Omental fat pad (tissue), 4 donors: ENCODE results near the gene FAM114A2. TPM values are rescaled to one million over a fixed set of nuclear protein-coding genes. Genes with fewer than 3 reads are reported as not detected.

Experiments
- ATAC-seq: fragments of 150-250 bp; one replicate; pipeline ENCODE4 v1.9.1; 2016; ENCODE audit warnings: mild to moderate bottlenecking, moderate library complexity; ENCODE audit not compliant: low FRiP score
- DNase-seq: peaks from one replicate; pipeline ENCODE4 v3.0.0-alpha.2; 2019; ENCODE audit warnings: low spot score
- total RNA-seq, 4 donors: library from RNA; depleted of rRNA; stranded (reverse); fragments of >200 nt; gene quantifications; one replicate each; pipeline ENCODE4 v1.1.0, GENCODE V29; 2016
- TF ChIP-seq, protein P1 (sequence below), 3 donors: fragments of 450-650 bp; IDR thresholded peaks; one replicate each; pipeline ENCODE4 v1.5.1; 2016 to 2017; ENCODE audit warnings: antibody characterized with exemption in 3 of 3, mild to moderate bottlenecking in 3 of 3, moderate library complexity in 2 of 3

Gene FAM114A2
- total RNA-seq, 4 donors from 2014 or later = 13.2 to 21.1 (median 17.8) TPM

DNA sequence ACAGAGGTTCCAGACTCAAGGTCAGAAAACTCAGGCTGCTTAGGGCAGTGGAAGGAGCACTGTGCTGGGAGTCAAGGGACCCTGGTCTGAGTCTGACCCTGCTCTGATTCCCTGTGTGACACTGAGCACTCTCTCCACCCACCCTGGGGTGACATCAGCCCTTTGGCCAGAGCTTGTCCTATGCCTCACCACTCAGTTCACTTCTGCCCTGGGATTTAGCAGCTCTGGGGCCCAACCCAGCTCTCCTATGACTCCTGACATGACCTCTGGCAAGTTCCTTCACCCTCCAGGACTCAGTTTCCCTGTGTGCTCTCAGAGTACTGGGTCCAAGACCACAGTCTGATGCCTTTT, 63.9 kb downstream of the FAM114A2 start:
- no peak for ATAC-seq
- DNase-seq = no peak
- TF ChIP-seq, protein P1, sequence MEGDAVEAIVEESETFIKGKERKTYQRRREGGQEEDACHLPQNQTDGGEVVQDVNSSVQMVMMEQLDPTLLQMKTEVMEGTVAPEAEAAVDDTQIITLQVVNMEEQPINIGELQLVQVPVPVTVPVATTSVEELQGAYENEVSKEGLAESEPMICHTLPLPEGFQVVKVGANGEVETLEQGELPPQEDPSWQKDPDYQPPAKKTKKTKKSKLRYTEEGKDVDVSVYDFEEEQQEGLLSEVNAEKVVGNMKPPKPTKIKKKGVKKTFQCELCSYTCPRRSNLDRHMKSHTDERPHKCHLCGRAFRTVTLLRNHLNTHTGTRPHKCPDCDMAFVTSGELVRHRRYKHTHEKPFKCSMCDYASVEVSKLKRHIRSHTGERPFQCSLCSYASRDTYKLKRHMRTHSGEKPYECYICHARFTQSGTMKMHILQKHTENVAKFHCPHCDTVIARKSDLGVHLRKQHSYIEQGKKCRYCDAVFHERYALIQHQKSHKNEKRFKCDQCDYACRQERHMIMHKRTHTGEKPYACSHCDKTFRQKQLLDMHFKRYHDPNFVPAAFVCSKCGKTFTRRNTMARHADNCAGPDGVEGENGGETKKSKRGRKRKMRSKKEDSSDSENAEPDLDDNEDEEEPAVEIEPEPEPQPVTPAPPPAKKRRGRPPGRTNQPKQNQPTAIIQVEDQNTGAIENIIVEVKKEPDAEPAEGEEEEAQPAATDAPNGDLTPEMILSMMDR (IDR thresholded peaks at IDR 0.05) = no peak

DNA sequence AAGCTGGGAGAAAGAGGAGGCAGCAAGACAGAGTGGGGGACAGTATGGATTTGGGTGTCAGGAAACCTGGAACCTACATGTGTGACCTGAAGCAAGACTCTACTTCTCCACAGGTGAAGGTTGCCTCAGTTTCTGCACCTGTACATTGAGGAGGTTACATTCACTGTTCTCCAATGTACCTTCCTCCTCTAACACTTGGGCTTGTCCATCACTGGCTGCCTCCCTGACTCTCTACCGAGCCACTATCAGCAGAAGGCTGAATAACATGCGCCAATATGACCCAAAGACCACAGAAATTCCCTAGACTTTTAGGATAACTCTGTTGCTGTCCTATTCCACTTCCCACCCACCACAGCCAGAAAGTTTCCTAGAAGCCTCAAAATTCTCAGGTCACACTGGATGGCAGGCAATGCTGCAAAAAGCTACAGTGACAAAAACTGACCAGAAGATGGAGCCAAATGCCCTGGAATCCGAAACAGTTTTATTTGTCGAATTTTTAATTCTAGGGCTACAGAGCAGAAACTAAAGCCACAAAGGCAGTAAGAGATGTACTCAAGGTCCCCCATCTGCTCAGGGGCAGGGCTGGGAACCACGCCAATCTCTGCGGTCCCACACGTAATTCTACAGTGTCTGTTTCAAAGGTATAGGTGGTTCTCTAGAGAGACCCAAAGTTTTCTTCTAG, 64.4 kb downstream of the FAM114A2 start:
- no peak for DNase-seq
- TF ChIP-seq, protein P1 (IDR thresholded peaks at IDR 0.05) = peak in 1 of 3 donors; percentile 32
- ATAC-seq = no peak

DNA sequence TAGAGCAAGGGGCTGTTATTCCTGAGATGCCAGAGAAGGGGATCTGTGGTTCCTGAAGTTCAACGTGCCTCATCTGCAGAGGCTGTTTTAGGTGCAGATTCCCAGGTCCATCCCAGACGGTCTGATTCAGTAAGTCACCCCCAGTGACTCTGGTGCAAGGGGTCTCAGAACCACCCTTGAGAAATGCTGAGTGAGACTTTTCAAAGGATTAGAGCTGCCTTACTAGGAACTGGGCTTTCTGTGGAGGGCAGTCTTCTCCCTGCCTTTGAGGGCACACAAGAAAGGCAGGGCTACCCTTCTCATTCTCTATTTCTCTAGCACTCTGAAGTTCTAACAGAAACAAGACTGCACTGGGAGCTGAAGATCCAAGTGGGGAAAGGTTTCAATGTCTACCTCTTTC, 66.5 kb downstream of the FAM114A2 start:
- TF ChIP-seq, protein P1 (IDR thresholded peaks at IDR 0.05) = no peak
- DNase-seq (no peak), ATAC-seq (no peak)

DNA sequence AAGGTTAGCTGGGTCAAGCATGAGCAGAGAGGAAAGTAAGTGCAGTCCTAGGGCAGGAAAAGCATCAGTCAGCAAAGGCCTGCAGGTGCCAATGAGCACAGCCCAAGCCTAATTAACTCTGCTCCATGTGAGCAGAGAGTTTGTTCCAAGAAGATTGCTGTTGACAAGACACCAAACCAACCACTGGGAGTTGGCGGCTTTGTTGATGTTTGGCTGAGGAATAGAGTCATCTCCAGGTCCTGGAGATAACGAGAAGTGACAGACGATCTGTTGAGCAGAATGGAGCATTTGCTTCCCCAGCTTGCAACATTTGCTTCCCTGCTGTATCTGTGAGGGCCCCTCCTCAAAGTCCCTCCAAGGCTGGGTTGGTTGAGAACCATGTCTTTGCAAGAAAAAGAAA, 68.2 kb downstream of the FAM114A2 start:
- DNase-seq = no peak
- TF ChIP-seq, protein P1 (IDR thresholded peaks at IDR 0.05) = no peak
- ATAC-seq = no peak

DNA sequence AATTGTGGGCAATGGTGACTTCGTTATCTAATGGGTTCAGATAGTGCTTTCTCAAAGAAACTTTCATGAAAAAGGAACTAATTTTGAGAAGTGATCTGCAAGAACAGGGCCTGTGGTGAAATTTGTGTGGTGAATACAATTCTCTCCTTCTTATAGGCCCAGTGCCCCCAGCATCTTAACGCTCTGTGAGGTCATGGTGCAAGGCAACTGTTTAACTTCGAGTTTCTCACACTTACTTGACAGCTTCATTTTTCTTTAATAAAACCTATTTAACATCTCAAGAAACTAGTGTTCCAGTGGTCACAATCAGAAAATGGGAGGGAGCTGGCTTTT, 69.2 kb downstream of the FAM114A2 start:
- ATAC-seq = no peak
- TF ChIP-seq, protein P1 (IDR thresholded peaks at IDR 0.05) = no peak
- DNase-seq = no peak

DNA sequence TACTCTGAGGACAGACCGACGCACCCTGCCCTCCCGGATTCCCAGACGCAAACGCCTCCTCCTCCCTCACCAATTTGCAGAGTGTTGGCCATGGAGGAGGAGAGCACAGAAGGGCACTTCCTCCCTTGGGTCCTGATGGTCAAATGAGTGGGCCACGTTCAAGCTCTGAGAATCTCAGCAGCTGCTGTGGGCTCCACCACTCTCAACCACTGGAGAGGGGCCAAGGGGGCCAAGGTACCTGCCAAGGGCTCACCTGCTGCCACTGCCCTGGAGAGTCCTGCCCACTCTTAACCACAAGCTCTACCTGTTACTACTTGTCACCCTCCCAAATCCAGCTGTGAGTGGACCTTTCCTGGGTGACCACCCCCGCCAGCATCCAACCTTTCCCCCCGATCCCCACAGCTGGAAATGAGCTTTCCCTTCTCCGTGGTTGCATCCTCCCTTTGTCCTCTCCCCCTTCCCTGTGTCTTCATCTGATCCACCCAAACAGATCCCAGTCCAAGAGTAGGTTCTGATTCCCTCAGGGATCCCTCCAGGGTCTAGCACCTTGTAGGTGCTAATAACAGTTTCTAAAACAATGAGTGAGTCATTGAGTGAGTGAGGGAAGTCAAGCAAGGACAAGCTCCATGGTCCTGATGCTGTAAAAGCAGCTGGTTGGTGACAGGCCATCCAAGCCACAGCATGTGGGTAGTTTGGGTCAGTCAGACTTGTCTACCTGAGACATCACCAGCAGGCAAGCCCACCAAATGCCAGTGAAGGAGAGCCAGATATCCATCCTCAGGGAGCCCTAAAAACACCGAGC, 69.7 kb downstream of the FAM114A2 start:
- DNase-seq = no peak
- ATAC-seq = no peak
- TF ChIP-seq, protein P1 (IDR thresholded peaks at IDR 0.05) = no peak
